ENCODE results near the gene SMIM43.

Gene SMIM43

DNA sequence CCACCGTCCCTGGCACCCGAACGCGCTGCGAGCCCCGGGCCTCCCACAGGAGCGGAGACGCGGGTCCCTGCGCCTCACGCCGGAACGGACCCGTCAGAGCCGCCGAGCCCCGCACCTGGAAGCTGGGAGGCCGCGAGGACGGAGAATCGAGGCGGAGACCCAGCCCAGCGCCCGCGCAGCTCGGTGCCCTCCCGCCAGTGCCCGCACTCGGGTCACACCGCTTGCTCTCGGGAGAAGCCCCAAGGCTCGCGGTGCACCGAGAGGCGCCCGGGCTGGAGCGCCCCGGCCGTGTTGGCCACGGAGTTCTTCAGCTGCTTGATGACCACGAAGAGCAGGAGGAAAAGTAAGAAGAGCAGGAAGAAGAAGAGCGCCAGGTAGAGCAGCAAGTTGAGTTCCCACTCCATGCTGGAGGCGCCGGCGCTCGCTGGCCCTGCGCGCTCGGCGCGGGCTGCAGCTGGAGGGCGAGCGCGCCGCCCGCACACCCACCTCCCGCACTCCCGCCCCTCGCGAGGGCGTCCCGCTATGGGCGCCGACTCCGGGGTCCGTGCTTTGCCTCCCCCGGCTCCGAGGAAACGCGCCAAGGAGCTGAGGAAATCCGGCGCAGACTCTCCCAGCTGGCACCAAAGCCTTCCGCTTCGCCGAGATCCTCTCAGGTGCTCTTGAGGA lies at the start of gene SMIM43:
TSS of gene SMIM43 (minus strand) at position 463 of the 666 bp plus-strand sequence. CDS start at position 404, 59 bp downstream.
- DNase-seq: no peak

DNA sequence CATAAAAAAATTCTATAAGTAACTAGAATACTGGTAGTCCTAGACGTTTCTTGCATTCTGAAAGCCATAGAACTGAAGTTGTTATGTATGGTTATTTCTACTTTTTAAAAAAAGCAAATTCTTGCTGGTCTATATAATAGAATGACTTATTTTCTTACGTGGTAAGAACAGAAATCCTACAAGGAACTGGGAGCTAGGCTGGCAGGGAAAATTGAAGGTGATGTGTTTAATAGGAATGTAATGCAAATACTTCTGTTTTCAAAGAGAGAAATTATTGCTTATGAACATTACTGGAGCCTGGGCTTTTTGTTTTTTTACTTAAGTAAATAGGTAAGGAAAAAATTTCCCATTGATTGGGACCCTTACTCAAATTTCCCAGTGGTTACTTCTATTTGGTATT lies 49.8 kb upstream of the SMIM43 start:
- no peak for DNase-seq

DNA sequence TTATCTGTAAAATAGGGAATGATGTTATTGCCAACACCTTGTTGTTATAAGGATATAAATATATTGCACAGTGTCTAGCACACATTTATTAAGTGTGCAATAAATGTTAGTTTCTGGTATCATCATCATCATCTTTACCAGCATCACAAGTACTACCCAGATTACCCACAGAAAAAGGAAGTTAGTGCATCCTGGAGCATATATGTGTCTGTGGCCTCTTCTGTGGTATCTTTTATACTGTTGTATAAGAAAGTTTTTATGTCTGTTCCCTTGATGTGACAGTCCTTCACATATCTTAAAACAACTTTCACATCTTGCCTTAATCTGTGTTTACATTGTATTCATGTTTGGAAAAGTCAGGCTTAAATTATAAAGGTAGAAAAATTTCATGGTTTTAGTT lies 46.2 kb upstream of the SMIM43 start:
- no peak for DNase-seq

DNA sequence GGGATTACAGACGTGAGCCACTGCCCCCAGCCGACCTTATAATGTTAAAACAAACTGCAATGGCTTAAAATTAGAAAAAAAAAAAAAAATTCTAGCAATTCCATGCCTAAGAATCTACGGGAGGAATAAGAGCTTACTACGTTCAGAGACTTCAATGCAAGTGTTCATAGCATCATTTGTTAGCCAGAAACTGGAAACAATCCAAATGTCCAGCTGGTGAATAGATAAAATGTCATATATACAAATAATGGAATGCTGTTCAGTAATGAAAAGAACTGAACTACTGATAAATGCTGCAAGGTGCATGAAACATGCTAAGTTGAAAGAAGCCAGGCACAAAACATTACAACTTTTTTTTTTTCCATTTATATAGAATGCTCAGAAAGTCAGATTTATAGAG lies 41.4 kb upstream of the SMIM43 start:
- no peak for DNase-seq

DNA sequence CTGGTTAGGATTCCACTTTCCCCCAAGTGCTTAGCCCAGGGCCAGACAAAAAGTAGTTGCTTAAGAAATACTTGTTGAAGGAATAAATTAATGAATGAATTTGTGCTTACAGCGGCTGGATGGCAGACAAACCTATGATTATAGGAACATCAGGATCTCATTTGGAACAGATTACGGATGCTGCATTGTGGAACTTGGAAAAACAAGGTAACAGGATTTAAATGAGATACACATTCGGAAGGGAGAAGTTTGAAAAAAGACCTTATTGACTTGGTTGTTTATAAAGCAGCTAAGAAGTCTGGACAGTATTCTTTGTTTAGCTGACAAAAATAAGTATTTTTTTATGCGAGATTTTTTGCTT lies 36.7 kb upstream of the SMIM43 start:
- no peak for DNase-seq

DNA sequence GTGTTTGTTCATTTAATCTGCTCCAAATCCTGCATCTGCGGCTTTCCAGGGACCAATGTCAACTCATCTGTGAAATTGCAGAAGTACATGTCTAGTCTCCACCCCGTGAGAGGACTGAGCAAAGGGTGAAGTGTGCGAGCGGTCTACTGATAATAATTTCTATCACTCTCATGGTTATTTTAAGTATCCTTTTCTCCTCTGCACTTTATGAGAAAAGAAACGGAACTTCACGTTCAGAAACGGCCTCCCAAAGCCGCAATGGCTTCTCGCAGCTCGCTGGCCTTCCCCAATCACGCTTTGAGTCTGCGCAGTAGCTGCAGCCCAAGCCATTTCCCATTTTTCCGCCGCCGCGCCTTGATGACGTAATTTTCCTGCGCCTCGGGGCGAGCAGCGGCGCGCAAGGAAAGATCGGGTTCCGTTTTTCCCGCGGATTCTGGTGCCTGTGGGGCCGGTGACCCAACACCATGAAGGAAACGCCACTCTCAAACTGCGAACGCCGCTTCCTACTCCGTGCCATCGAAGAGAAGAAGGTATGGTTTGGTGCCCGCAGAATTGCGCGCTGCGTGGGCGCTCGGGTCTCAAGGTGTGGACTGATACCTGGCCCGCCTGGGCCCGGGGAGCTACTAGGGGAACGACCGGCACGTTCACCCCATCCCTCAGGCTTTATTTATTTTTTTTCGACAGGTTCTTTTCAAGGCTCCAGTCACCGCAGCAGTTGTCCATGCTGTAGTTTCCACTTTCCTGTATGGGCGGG lies 36.2 kb upstream of the SMIM43 start, which contains the start of gene EXOSC9:
TSS of gene EXOSC9 (plus strand) at position 363 of the 754 bp plus-strand sequence. CDS start at position 465, 102 bp downstream.
- peak; percentile 53 for DNase-seq

DNA sequence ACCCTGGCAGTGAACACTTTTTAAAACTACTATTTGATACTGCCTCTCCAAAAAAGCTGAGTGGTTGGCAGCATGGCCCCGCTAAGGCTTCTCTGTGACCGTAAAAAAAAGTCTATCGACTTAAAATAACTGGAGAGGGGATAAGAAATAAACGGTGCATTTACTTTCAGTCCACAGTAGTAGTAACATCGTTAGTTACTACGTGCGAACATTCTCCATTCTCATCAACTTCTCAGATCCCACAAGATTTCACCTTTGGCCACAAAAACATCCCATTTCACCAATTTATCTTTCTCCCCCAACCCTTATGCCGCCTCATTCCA lies 35.6 kb upstream of the SMIM43 start:
- peak; percentile 22 for DNase-seq

DNA sequence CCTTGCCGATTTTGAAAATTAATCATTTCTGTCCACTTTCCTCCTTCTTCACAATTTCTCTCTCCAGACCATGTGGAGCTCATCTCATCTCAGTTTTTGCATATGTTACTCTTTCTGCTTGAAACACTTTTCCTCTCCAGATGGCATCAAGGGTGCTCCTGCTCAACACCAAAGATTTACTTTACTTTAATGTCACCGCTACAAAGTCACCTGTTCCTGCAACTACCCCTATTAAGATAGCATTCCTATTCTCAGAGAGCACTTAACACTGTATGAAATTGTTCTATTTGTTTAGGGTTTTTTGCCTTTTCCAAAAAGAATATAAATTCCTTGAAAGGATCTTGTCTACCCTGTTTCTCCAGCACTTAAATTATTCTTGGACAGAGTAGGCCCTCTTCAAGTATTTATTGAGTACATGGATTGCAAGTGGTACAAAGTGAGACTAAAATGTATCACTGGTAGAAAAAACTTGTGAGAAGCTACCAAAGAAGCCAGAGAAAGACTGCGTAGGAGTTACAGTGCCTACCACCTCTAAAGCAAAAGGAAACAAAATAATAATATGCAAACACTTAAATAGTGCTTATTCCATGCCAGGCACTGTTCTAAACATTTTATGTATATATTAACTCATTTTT lies 35.0 kb upstream of the SMIM43 start:
- no peak for DNase-seq

DNA sequence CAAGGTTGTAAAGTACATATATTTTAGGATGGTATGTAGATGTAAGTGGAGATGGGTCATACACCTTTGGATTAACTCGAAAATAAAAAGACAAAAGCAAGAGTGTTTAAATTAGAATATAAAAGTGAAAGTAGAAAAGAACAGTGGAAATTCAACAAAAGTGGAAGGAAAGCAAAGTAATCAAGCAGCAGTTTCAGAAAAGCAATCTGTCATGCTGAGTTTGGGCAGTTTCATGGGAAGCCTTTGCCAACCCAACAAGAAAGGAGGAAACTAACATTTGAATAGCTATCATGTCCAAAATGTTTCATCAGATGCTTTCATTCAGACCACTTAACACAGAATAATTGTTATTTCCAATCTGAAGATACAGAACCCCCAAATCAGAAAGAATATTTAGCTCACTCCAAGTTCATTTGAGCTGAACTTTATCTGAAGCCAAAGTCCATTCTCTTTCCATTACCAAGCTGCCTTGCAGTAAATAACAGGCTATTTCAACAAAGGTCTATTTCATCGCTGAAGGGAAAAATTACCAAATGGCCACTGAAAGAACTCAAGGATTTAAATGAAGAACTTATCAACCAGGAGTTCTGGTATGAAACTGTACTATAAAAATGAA lies 34.4 kb upstream of the SMIM43 start:
- DNase-seq: no peak

DNA sequence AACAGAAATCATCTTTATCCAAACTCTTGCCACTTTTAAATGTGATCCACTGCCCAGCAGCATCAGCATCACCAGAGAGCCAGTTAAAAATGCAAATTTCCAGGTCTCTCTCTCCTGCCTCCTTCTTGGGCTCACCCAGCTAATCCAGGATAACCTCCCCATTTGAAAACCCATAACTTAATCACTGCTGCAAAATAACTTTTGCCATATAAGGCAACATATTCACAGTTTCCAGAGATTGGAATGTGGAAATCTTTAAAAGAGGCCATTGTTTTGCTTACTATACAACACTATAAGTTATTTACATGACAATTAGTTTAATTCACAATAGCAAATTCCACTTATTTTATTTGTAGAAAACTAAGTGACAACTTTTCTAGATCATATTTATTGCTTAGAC lies 31.3 kb upstream of the SMIM43 start:
- DNase-seq: no peak

DNA sequence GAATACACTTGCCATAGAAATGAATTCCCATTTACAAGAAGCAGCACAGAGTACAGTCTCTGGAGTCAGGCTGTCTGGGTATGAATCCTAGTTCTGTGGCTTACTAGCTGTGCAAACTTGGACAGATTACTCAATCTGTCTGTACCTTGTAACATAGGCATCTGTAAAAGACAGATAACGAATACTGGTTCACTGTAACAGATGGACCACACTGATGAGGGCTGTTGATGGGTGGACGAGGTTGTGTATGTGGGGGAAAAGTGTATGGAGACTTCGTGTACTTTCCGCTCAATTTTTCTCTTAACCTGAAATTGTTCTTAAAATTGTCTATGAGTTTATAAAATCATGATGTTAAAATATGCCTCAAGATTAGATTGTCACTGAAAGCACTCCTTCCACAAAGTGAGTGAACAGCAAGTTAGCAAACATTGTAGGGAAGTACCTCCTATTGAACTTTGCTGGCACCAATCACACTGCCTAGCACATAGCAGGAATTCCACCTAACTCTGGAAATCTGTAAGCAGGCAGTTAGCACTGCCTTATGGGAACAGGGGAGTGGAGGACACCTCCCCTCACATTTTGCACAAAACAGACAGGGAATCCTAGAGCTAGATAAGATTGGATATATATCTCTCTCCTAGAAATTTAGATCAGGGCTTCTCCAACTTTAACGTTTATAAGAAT lies 29.7 kb upstream of the SMIM43 start:
- DNase-seq: no peak

DNA sequence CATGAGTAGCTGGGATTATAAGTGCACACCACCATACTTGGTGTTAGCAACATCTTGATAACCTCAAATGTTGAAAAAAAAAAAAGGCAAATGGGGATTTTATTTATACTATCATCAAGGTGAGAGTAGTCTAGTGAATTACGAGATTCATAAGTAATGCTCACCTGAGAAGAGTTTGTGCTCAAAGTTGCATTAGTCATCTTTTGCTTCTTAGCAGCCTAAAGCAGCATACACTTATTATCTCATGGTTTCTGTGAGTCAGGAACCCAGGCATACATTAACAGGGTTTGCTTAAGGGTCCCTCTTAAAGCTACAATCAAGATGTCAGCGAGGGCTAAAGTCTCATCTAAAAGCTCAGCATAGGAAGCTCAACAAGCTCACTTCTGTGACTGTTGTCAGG lies 28.0 kb upstream of the SMIM43 start:
- DNase-seq: no peak

DNA sequence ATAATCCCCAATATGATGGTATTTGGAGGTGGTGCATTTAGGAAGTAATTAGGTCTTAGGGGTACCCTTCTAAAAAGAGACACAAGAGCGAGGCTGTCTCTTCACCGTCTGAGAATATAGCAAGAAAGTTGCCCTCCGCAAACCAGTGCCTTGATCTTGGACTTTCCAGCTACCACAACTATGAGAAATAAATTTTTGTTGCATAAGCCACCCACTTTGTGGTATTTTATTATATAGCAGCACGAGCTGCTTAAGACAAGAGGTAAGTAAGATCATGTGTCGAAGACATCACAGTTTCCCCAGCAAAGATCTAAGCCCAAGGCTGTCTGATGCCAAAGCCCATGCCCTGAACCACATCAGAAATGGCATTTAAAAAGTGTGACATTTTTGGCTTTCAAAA lies 26.5 kb upstream of the SMIM43 start:
- no peak for DNase-seq

DNA sequence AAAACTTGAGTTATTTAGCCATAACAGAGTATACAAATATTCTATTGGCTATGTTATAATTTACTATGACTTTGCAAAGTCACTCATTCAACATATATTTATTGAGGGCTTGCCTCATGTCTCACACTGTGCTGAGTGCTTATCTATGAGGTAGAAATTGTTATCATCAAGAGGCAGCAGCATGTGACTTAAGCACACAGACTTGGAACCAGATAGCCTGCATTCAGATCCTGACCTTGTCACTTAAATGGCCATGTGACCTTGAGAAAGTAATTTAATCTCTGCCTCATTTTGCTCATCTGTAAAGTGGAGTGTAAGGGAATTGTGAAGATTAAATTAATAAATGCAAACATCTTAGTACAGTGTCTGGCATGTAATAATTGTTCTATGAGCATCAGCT lies 26.0 kb upstream of the SMIM43 start:
- DNase-seq: no peak

DNA sequence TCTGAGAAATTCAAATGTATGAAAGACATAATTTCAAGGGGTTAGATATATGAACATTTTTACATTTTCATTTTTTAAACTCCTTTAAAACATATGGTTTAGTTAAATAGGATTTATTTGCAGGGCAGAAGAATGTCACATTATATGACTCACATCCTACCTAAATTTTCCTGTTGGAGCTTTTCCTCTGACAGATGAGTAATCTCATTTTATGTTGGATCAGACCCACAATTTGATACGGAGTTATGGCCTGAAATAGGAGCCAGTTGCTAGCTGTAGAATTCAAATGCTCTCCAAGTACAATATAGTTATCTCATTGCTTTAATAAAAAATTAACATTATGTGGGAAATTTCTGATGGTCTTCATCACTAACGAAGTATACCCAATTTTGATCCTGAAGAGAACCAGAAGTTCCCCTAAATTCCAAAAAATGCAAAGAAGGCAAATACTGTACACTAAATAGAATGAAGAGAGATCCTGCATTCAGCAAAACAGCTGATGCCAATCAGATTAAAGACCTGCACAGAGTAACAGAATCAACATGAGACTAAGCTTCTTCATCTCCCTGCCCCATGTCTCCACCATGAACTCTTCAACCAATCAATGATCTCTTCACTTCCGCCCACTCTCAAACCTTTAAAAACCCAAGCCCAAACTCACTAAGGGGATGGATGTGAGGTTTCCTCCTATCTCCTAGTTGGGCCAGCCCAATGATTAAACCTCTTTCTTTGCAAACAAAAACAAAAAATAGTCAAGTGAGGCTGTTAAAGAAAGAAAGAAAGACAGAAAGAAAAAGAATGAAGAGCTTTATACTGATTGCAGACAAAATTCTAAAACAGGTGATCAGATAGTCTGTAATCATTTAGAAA lies 25.2 kb upstream of the SMIM43 start:
- no peak for DNase-seq

DNA sequence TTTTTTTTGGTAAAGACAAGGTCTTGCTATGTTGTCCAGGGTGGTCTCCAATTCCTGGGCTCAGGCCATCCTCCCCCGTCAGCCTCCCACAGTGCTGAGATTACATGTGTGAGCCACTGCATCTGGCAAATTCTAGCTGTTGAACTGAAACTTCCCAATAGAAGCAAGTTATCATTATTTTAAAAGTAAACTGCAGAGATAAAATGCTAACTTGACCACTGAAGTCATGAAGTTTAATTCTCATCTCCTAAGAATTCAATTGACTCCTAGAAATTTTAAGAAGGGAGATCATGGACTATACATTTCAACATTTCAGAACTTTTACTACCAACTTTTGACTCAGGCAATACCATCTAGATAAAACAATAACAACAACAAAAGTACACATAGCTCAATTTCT lies 24.5 kb upstream of the SMIM43 start:
- no peak for DNase-seq

DNA sequence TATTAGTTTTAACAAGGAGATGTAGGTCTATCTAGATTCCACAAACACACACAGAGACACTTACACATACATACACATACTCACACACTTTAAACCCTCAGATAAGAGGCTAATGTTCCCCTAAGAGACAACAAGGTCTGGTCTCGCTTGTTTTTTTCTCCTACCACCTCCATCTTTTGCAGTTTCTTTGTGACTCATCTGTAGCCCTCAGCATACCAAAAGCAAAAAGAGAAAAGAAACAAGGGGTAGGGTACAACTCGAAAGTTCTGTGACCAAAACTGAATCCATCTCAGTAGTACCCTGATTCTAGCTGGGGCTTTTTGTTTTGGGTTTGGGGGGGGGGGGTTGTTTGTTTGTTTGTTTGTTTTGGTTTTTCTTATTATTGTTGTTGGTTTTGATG lies 23.9 kb upstream of the SMIM43 start:
- no peak for DNase-seq

DNA sequence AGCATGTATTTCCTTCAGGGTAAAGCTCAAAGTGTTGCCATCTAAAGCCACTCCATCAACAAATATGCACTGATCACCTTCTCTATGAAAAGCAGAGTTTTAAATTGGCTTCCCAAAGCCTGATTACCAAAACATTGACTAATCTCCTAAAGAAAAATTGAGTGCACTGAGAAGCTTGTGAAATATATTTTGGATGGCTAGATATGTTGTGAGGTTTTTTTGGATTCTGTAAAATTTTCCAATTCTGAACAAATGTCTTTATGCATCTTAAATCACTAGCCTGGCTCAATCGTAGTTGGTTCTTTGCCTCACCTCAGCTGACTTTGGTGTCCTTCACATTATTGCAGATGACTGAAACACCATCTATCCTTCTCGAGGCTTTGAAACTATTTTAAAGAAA lies 21.3 kb upstream of the SMIM43 start:
- no peak for DNase-seq

DNA sequence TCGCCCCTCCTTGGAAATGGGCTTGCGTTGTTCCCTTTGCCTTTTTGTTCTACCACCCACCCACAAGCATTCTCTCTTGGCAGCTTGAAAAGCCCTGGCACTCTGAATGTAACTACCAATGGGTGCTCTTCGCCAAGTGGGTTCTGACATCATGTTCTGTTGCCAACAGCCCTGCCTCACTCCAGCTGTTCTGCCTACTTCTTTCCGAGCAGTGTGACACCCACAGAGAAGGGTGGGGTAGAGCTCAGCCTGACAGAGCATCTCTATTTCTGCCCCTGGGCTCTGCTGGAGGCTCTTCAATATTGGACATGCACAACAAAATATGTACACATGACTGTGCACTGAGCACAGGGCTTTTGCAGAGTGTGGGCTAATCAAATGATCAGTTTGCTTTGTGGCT lies 20.5 kb upstream of the SMIM43 start:
- DNase-seq: no peak

DNA sequence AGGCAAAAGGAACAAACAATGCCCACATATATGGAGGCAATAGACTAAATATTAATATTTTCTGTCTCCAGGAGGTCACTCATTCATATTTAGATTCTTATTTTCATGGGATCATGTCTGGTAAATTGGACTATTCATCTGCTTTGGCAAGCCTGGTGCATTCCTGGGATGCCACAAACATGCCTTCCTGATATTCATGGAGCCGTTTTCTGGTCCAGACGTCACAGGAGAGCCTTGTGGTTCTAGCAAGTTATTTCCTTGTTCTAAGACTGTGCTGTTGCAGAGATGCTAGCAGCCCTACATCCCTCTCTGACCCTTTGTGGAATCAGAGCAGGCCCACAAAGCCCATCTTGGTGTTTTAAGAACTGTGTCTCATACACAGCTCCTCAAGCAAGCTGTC lies 20.0 kb upstream of the SMIM43 start:
- DNase-seq: no peak

DNA sequence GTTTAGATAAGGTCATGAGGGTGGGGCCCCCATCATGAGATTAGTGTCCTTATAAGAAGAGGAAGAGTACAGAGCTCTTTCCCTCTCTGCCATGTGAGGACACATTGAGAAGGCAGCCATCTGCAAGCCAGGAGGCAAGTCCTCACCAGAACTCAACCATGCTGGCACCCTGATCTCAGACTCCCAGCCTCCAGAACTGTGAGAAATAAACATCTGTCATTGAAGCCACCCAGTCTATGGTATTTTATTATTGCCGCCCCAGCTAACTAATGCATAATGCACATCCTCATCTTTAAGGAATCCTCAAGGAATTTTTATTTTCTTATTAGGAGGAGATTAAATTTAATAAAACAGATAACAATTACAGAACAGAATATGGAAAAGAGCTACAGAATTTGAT lies 19.4 kb upstream of the SMIM43 start:
- DNase-seq: no peak

DNA sequence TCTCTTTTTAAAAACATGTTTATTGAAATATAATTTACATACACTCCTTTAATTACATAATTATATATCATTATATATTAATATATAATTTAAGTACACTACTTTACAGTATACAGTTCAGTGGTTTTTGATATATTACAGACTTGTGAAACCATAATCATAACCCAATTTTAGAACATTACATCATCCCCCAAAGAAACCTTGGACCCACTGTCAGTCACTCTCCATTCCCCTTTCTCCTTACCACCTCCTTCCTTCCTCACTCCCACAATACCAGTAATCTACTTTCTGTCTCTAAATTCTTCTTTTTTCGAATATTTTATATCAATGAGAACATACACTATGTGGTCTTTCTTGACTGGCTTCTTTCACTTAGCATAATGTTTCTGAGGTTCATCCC lies 18.2 kb upstream of the SMIM43 start:
- DNase-seq: no peak
